ENCODE results near the gene PPP1R12B.

The PPP1R12B gene

GRCh38 chr1:202589190-202589930 is 240.9 kb downstream of the PPP1R12B start:
- TF ChIP-seq POLR2A (IDR thresholded peaks at IDR 0.05; ENCODE audit: low read depth, low read length), result no peak
- no peak for TF ChIP-seq TAF1 (IDR thresholded peaks at IDR 0.05; ENCODE audit: borderline replicate concordance, low read depth, low read length)
- no peak for TF ChIP-seq POLR2AphosphoS5 (IDR thresholded peaks at IDR 0.05; ENCODE audit: low read depth, low read length)
- DNase-seq (ENCODE audit: insufficient read length), result no peak
- FAIRE-seq, result no peak

GRCh38 chr1:202590126-202590525 is 241.6 kb downstream of the PPP1R12B start:
- DNase-seq (ENCODE audit: insufficient read length) (no peak), FAIRE-seq (no peak)
- TF ChIP-seq POLR2AphosphoS5 (IDR thresholded peaks at IDR 0.05; ENCODE audit: low read depth, low read length) (no peak), TAF1 (IDR thresholded peaks at IDR 0.05; ENCODE audit: borderline replicate concordance, low read depth, low read length) (no peak)

- no peak for TF ChIP-seq POLR2A (IDR thresholded peaks at IDR 0.05; ENCODE audit: low read depth, low read length)
- TF ChIP-seq TAF1 (IDR thresholded peaks at IDR 0.05; ENCODE audit: borderline replicate concordance, low read depth, low read length), result no peak
- no peak for TF ChIP-seq POLR2AphosphoS5 (IDR thresholded peaks at IDR 0.05; ENCODE audit: low read depth, low read length)
- no peak for DNase-seq (ENCODE audit: insufficient read length)
- FAIRE-seq, result no peak
Measured at GRCh38 chr1:202590975-202591411, 242.5 kb downstream of the PPP1R12B start.

GRCh38 chr1:202591515-202591914 is 243.0 kb downstream of the PPP1R12B start:
- DNase-seq (ENCODE audit: insufficient read length), result no peak
- no peak for FAIRE-seq
- TF ChIP-seq POLR2A (IDR thresholded peaks at IDR 0.05; ENCODE audit: low read depth, low read length) (no peak), POLR2AphosphoS5 (IDR thresholded peaks at IDR 0.05; ENCODE audit: low read depth, low read length) (no peak), TAF1 (IDR thresholded peaks at IDR 0.05; ENCODE audit: borderline replicate concordance, low read depth, low read length) (no peak)

- no peak for TF ChIP-seq POLR2A (IDR thresholded peaks at IDR 0.05; ENCODE audit: low read depth, low read length)
- FAIRE-seq (no peak), DNase-seq (ENCODE audit: insufficient read length) (no peak)
Measured at GRCh38 chr1:202592146-202592545, 243.6 kb downstream of the PPP1R12B start.

GRCh38 chr1:202593845-202594244 is 245.3 kb downstream of the PPP1R12B start:
- FAIRE-seq (no peak), DNase-seq (ENCODE audit: insufficient read length) (no peak)
- TF ChIP-seq TAF1 (IDR thresholded peaks at IDR 0.05; ENCODE audit: borderline replicate concordance, low read depth, low read length) (no peak), POLR2A (IDR thresholded peaks at IDR 0.05; ENCODE audit: low read depth, low read length) (no peak), POLR2AphosphoS5 (IDR thresholded peaks at IDR 0.05; ENCODE audit: low read depth, low read length) (no peak)

- FAIRE-seq, result peak; percentile 5
- DNase-seq (ENCODE audit: insufficient read length), result no peak
- TF ChIP-seq POLR2A (IDR thresholded peaks at IDR 0.05; ENCODE audit: low read depth, low read length), result no peak
- no peak for TF ChIP-seq POLR2AphosphoS5 (IDR thresholded peaks at IDR 0.05; ENCODE audit: low read depth, low read length)
- TF ChIP-seq TAF1 (IDR thresholded peaks at IDR 0.05; ENCODE audit: borderline replicate concordance, low read depth, low read length), result no peak
Measured at GRCh38 chr1:202596638-202597037, 248.1 kb downstream of the PPP1R12B start.

GRCh38 chr1:202597090-202597761 is 248.7 kb downstream of the PPP1R12B start:
- no peak for TF ChIP-seq POLR2AphosphoS5 (IDR thresholded peaks at IDR 0.05; ENCODE audit: low read depth, low read length)
- TF ChIP-seq TAF1 (IDR thresholded peaks at IDR 0.05; ENCODE audit: borderline replicate concordance, low read depth, low read length), result no peak
- no peak for TF ChIP-seq POLR2A (IDR thresholded peaks at IDR 0.05; ENCODE audit: low read depth, low read length)
- DNase-seq (ENCODE audit: insufficient read length), result no peak
- no peak for FAIRE-seq

- FAIRE-seq (peak; percentile 91), DNase-seq (ENCODE audit: insufficient read length) (peak; percentile 57)
- no peak for TF ChIP-seq POLR2A (IDR thresholded peaks at IDR 0.05; ENCODE audit: low read depth, low read length)
- TF ChIP-seq TAF1 (IDR thresholded peaks at IDR 0.05; ENCODE audit: borderline replicate concordance, low read depth, low read length), result no peak
- no peak for TF ChIP-seq POLR2AphosphoS5 (IDR thresholded peaks at IDR 0.05; ENCODE audit: low read depth, low read length)
Measured at GRCh38 chr1:202599669-202600431, 251.4 kb downstream of the PPP1R12B start.

- no peak for FAIRE-seq
- no peak for DNase-seq (ENCODE audit: insufficient read length)
- TF ChIP-seq POLR2AphosphoS5 (IDR thresholded peaks at IDR 0.05; ENCODE audit: low read depth, low read length) (no peak), TAF1 (IDR thresholded peaks at IDR 0.05; ENCODE audit: borderline replicate concordance, low read depth, low read length) (no peak), POLR2A (IDR thresholded peaks at IDR 0.05; ENCODE audit: low read depth, low read length) (no peak)
Measured at GRCh38 chr1:202600432-202601041, 252.0 kb downstream of the PPP1R12B start.

GRCh38 chr1:202603435-202603834 is 254.9 kb downstream of the PPP1R12B start:
- FAIRE-seq, result no peak
- DNase-seq (ENCODE audit: insufficient read length), result no peak
- no peak for TF ChIP-seq POLR2A (IDR thresholded peaks at IDR 0.05; ENCODE audit: low read depth, low read length)
- TF ChIP-seq POLR2AphosphoS5 (IDR thresholded peaks at IDR 0.05; ENCODE audit: low read depth, low read length), result no peak
- TF ChIP-seq TAF1 (IDR thresholded peaks at IDR 0.05; ENCODE audit: borderline replicate concordance, low read depth, low read length), result no peak

All from GM12892 (cell line).